Fibroblast of pulmonary artery (primary cell): Measurements from ENCODE around the gene XRCC3.

Experiments
- DNase-seq: peaks from one replicate; pipeline ENCODE4 v3.0.0-alpha.2; 2010; ENCODE audit warnings: low read depth
- H3K4me3 ChIP-seq: replicated peaks from 2 replicates; pipeline ENCODE4 v1.5.1; 2011; ENCODE audit warnings: low read depth, mild to moderate bottlenecking, control low read depth, low read length, moderate library complexity
- CTCF ChIP-seq: IDR thresholded peaks from 2 replicates; pipeline ENCODE4 v1.5.1; 2011; ENCODE audit warnings: mild to moderate bottlenecking, control low read depth, low read length, inconsistent platforms; ENCODE audit errors: missing control alignments

The XRCC3 gene

DNA sequence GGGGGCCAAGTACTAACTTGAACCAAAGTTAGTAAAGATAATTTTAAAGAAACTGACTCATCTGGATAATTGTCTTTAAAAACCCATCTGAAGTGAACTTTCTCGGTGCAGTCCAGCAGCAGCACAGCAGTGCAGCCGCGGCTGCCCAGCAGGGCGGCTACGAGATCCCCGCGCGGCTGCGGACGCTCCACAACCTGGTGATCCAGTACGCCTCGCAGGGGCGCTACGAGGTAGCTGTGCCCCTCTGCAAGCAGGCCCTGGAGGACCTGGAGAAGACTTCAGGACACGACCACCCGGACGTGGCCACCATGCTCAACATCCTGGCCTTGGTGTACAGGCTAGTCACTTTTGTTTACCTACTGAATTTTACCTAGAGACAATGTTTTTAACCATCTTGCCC is 52.7 kb downstream of the XRCC3 start:
- no peak for DNase-seq
- no peak for TF ChIP-seq CTCF

GRCh38 chr14:103662029-103662428 is 53.2 kb downstream of the XRCC3 start:
- no peak for TF ChIP-seq CTCF
- DNase-seq: no peak
- no peak overlapping the region for H3K4me3 ChIP-seq

More for the DNA sequence above, 52.7 kb downstream of the XRCC3 start:
- no peak overlapping the region for H3K4me3 ChIP-seq

- H3K4me3 ChIP-seq: no peak overlapping the region
- TF ChIP-seq CTCF: no peak
- DNase-seq: no peak
These were observed 55.6 kb downstream of the XRCC3 start for GRCh38 chr14:103659631-103660030.

DNA sequence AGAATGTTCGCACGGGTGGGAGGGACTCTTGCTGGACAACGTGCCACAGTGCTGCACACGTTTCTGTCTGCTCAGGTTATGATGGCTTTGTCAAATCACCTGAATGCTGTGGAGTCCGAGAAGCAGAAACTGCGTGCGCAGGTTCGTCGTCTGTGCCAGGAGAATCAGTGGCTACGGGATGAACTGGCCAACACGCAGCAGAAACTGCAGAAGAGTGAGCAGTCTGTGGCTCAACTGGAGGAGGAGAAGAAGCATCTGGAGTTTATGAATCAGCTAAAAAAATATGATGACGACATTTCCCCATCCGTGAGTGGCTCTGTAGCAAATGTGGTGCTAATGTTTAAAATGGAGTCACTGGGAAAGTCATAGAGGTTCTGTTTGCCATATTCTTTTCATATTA is 57.8 kb downstream of the XRCC3 start:
- TF ChIP-seq CTCF: no peak
- peak; percentile 74 for DNase-seq
- no peak overlapping the region for H3K4me3 ChIP-seq

DNA sequence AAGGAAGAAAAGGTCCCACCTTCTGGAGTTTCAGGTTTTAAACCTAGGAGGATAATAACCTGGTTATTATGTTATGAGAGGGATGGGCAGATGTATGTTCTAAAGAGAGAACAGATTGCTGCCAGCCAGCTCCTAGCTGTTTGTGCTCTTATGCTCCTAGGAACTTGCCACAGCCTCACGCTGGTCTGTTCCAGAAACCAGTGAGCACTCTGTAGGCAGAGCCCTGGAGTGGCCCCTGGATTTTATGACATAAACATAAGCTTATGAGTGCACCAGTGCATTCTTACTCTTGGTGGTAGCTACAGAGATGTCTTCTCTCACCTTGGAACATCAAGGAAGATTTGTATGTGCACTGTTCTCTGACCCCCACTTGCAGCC is 58.5 kb downstream of the XRCC3 start:
- TF ChIP-seq CTCF: no peak
- DNase-seq: no peak
- H3K4me3 ChIP-seq: no peak overlapping the region

- TF ChIP-seq CTCF: no peak
- no peak overlapping the region for H3K4me3 ChIP-seq
- DNase-seq: peak; percentile 16
These were observed 59.1 kb downstream of the XRCC3 start for GRCh38 chr14:103656031-103656755.

DNA sequence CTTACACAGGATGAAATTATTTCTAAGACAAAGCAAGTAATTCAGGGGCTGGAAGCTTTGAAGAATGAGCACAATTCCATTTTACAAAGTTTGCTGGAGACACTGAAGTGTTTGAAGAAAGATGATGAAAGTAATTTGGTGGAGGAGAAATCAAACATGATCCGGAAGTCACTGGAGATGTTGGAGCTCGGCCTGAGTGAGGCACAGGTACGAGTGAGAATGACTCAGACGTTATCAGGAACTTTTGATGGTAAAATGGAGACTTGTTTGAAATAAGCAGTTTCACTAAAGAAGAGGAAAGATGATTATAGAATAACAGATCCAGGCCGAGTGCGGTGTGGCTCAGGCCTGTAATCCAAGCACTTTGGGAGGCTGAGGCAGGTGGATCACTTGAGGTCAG is 60.6 kb downstream of the XRCC3 start:
- H3K4me3 ChIP-seq: no peak overlapping the region
- no peak for DNase-seq
- TF ChIP-seq CTCF: no peak
